NCI-H748 (cell line): ENCODE data around the gene ACTN3.
"Not testable (repeated sequence)": the region's sequence is repeated elsewhere in the genome, so short reads cannot be mapped to it uniquely, and the experiment has no call there.

Source experiments
- DNase-seq: peaks from one replicate; lab custom pipeline; 2025; ENCODE audit not compliant: unreplicated experiment; lab: John Stamatoyannopoulos, UW

The ACTN3 gene

GRCh38 chr11:66595245-66595904 lies 48.7 kb downstream of the ACTN3 start:
- DNase-seq = no peak

- no peak for DNase-seq
Observed at GRCh38 chr11:66598993-66599392, 52.3 kb downstream of the ACTN3 start.

- no peak for DNase-seq
Observed at GRCh38 chr11:66600219-66600618, 53.5 kb downstream of the ACTN3 start.

- DNase-seq = no peak
Observed at GRCh38 chr11:66600631-66601233, 54.0 kb downstream of the ACTN3 start.

- no peak for DNase-seq
Observed at GRCh38 chr11:66603072-66603471, 56.4 kb downstream of the ACTN3 start.

- no peak for DNase-seq
Observed at GRCh38 chr11:66604155-66604554, 57.5 kb downstream of the ACTN3 start.

- not testable (repeated sequence) for DNase-seq
Observed at GRCh38 chr11:66606608-66607007, 59.9 kb downstream of the ACTN3 start.

GRCh38 chr11:66607126-66607834 lies 60.6 kb downstream of the ACTN3 start:
- no peak for DNase-seq

GRCh38 chr11:66609721-66610617 lies 63.3 kb downstream of the ACTN3 start:
- DNase-seq = no peak

- DNase-seq = no peak
Observed at GRCh38 chr11:66612458-66612857, 65.8 kb downstream of the ACTN3 start.
